GM19467 (cell line): ENCODE measurements around the gene SH3YL1.
A peak's percentile ranks its signal among the peaks of the same experiment; 100 is the strongest.

ENCODE experiments used
- ATAC-seq: cut with Tn5 transposase; IDR thresholded peaks from one replicate; pipeline ENCODE4 v1.9.1; 2021; ENCODE audit warnings: mild to moderate bottlenecking, moderate library complexity; ENCODE audit not compliant: unreplicated experiment

SH3YL1 gene

GRCh38 chr2:282371-283263 is 18.8 kb upstream of the SH3YL1 start:
- no peak for ATAC-seq

GRCh38 chr2:281381-281780 is 17.5 kb upstream of the SH3YL1 start:
- no peak for ATAC-seq

GRCh38 chr2:280650-281110 is 16.8 kb upstream of the SH3YL1 start:
- no peak for ATAC-seq

- no peak for ATAC-seq
Observed at GRCh38 chr2:279956-280649, 16.3 kb upstream of the SH3YL1 start.

- ATAC-seq: no peak
Observed at GRCh38 chr2:279366-279765, 15.5 kb upstream of the SH3YL1 start.

- ATAC-seq: no peak
Observed at GRCh38 chr2:278927-279320, 15.1 kb upstream of the SH3YL1 start.

GRCh38 chr2:278312-278926 is 14.6 kb upstream of the SH3YL1 start:
- no peak for ATAC-seq

GRCh38 chr2:275466-275865 is 11.6 kb upstream of the SH3YL1 start:
- peak; percentile 67 for ATAC-seq

- ATAC-seq: no peak
Observed at GRCh38 chr2:274503-274902, 10.7 kb upstream of the SH3YL1 start.

GRCh38 chr2:273333-273732 is 9.5 kb upstream of the SH3YL1 start:
- ATAC-seq: no peak

- ATAC-seq: no peak
Observed at GRCh38 chr2:271917-272316, 8.1 kb upstream of the SH3YL1 start.

- no peak for ATAC-seq
Observed at GRCh38 chr2:270861-271260, 7.0 kb upstream of the SH3YL1 start.

GRCh38 chr2:269356-270030 is 5.7 kb upstream of the SH3YL1 start:
- no peak for ATAC-seq

- no peak for ATAC-seq
Observed at GRCh38 chr2:268323-268722, 4.5 kb upstream of the SH3YL1 start.

GRCh38 chr2:264493-265468 is 949 bp upstream of the SH3YL1 start, which contains the start of gene ACP1:
Gene ACP1 (plus strand): TSS chr2:264947. CDS start chr2:264965, 18 bp downstream.
- peak; percentile 89 for ATAC-seq

GRCh38 chr2:263022-263738 is 652 bp downstream of the SH3YL1 start:
- no peak for ATAC-seq

GRCh38 chr2:262117-262516 is 1.7 kb downstream of the SH3YL1 start:
- ATAC-seq: no peak

- ATAC-seq: no peak
Observed at GRCh38 chr2:260507-261161, 3.2 kb downstream of the SH3YL1 start.
